GM23338 (cell line): Measurements from ENCODE around the gene TUBA1C. TPM values are rescaled to one million over a fixed set of nuclear protein-coding genes. Genes with fewer than 3 reads are reported as not detected.

Source experiments
- ATAC-seq: fragments of 200-7000 bp; cut with Tn5 transposase; 3 replicates; pipeline ENCODE4 v1.9.1; 2020
- DNase-seq: peaks from one replicate; pipeline ENCODE4 v3.0.0-alpha.2; 2015; ENCODE audit warnings: low spot score
- H2AFZ ChIP-seq: fragments of 200-600 bp; sonication (generic); 2 replicates; pipeline ENCODE4 v1.8.0; 2016; ENCODE audit warnings: antibody characterized with exemption, mild to moderate bottlenecking, moderate library complexity
- H3F3A ChIP-seq: fragments of 200-600 bp; sonication (generic); replicated peaks from 2 replicates; pipeline ENCODE4 v1.8.0; 2017; ENCODE audit warnings: antibody characterized with exemption, mixed run types, low read depth
- H3K27ac ChIP-seq: fragments of 200-600 bp; sonication (generic); 2 replicates; pipeline ENCODE4 v1.6.1; 2016; ENCODE audit warnings: low read depth
- H3K27me3 ChIP-seq: fragments of 200-600 bp; sonication (generic); 2 replicates; pipeline ENCODE4 v1.8.0; 2016; ENCODE audit warnings: mild to moderate bottlenecking, mixed run types, moderate library complexity; ENCODE audit not compliant: insufficient read depth
- H3K36me3 ChIP-seq: fragments of 200-600 bp; sonication (generic); 2 replicates; pipeline ENCODE4 v1.8.0; 2016; ENCODE audit warnings: mild to moderate bottlenecking; ENCODE audit not compliant: insufficient read depth
- H3K4me1 ChIP-seq: fragments of 200-600 bp; sonication (generic); 2 replicates; pipeline ENCODE4 v1.8.0; 2016; ENCODE audit warnings: mild to moderate bottlenecking, moderate library complexity; ENCODE audit not compliant: insufficient read depth
- H3K4me2 ChIP-seq: fragments of 200-600 bp; sonication (generic); 2 replicates; pipeline ENCODE4 v1.7.1; 2017; ENCODE audit warnings: mixed run types
- H3K4me3 ChIP-seq: fragments of 200-600 bp; sonication (generic); 2 replicates; pipeline ENCODE4 v1.6.1; 2016; ENCODE audit warnings: mixed run types
- H3K79me2 ChIP-seq: fragments of 200-600 bp; sonication (generic); replicated peaks from 2 replicates; pipeline ENCODE4 v1.8.0; 2017; ENCODE audit warnings: mild to moderate bottlenecking; ENCODE audit not compliant: insufficient read depth
- H3K9me2 ChIP-seq: fragments of 200-600 bp; sonication (generic); 2 replicates; pipeline ENCODE4 v1.8.0; 2017; ENCODE audit not compliant: insufficient read depth
- H4K20me1 ChIP-seq: fragments of 200-600 bp; sonication (generic); replicated peaks from 2 replicates; pipeline ENCODE4 v1.8.0; 2017; ENCODE audit warnings: mild to moderate bottlenecking; ENCODE audit not compliant: insufficient read depth
- H3K27ac Mint-ChIP-seq: 2 replicates; pipeline ENCODE4 v1.8.0; 2020; ENCODE audit warnings: inconsistent platforms, mild to moderate bottlenecking, moderate library complexity, mixed read lengths
- H3K27me3 Mint-ChIP-seq: 3 replicates; pipeline ENCODE4 v1.8.0; 2022; ENCODE audit warnings: low read depth, mild to moderate bottlenecking, moderate library complexity, mixed read lengths, inconsistent platforms; ENCODE audit not compliant: insufficient read depth, poor library complexity
- H3K36me3 Mint-ChIP-seq: 3 replicates; pipeline ENCODE4 v1.8.0; 2021; ENCODE audit warnings: low read depth, mild to moderate bottlenecking, inconsistent platforms, moderate library complexity, mixed read lengths
- H3K4me1 Mint-ChIP-seq: 3 replicates; pipeline ENCODE4 v1.8.0; 2020; ENCODE audit warnings: mild to moderate bottlenecking, inconsistent platforms, mixed read lengths
- H3K4me3 Mint-ChIP-seq: 3 replicates; pipeline ENCODE4 v1.8.0; 2021; ENCODE audit warnings: moderate library complexity, mild to moderate bottlenecking, inconsistent platforms, mixed read lengths
- H3K9me3 Mint-ChIP-seq: 3 replicates; pipeline ENCODE4 v1.8.0; 2020; ENCODE audit warnings: moderate library complexity, mild to moderate bottlenecking, inconsistent platforms, mixed read lengths
- CREB1 ChIP-seq: fragments of 250-450 bp; sonication (Bioruptor Pico); IDR thresholded peaks from 2 replicates; pipeline ENCODE4 v1.5.0; 2020; ENCODE audit warnings: low read depth, mild to moderate bottlenecking, moderate library complexity
- EZH2 ChIP-seq: fragments of 200-600 bp; sonication (generic); IDR thresholded peaks from one replicate; pipeline ENCODE4 v1.8.0; 2017; ENCODE audit warnings: antibody characterized with exemption, mild to moderate bottlenecking, low read depth; ENCODE audit not compliant: unreplicated experiment
- EZH2phosphoT487 ChIP-seq: fragments of 200-600 bp; sonication (generic); IDR thresholded peaks from one replicate; pipeline ENCODE4 v1.8.1; 2018; ENCODE audit warnings: antibody characterized with exemption; ENCODE audit not compliant: unreplicated experiment
- JUNB ChIP-seq: IDR thresholded peaks from one replicate; pipeline ENCODE4 v1.6.1; 2016; ENCODE audit warnings: antibody characterized with exemption; ENCODE audit not compliant: unreplicated experiment
- ZNF331 ChIP-seq: fragments of 250-450 bp; sonication (Bioruptor Pico); IDR thresholded peaks from 2 replicates; pipeline ENCODE4 v1.5.0; 2020; ENCODE audit warnings: low read depth, mild to moderate bottlenecking, moderate library complexity
- polyA plus RNA-seq: library from polyadenylated mRNA; unstranded; fragments of >200 nt; fragmentation: Nextera tagmentation; extraction: Ambion mirVana; gene quantifications from 2 replicates; pipeline ENCODE4 v1.2.1, GENCODE V29; 2016
- total RNA-seq: library from RNA; depleted of rRNA; stranded (reverse); fragments of >200 nt; shearing (Covaris generic); gene quantifications from 2 replicates; pipeline ENCODE4 v1.2.3, GENCODE V29; 2014
- TF ChIP-seq, protein P1 (sequence below), 2 experiments: fragments of 200-600 bp in 1 of 2; sonication (generic) in 1 of 2; conservative IDR thresholded peaks; 2 replicates each; pipeline versions ENCODE4 v1.5.1 to v1.6.1; 2016 to 2017; ENCODE audit warnings: antibody characterized with exemption in 2 of 2, low read depth in 2 of 2, mild to moderate bottlenecking in 2 of 2, moderate library complexity in 1 of 2

The TUBA1C gene
- total and polyA plus RNA-seq, 2 experiments from 2014 or later, result 191 to 728 TPM

DNA sequence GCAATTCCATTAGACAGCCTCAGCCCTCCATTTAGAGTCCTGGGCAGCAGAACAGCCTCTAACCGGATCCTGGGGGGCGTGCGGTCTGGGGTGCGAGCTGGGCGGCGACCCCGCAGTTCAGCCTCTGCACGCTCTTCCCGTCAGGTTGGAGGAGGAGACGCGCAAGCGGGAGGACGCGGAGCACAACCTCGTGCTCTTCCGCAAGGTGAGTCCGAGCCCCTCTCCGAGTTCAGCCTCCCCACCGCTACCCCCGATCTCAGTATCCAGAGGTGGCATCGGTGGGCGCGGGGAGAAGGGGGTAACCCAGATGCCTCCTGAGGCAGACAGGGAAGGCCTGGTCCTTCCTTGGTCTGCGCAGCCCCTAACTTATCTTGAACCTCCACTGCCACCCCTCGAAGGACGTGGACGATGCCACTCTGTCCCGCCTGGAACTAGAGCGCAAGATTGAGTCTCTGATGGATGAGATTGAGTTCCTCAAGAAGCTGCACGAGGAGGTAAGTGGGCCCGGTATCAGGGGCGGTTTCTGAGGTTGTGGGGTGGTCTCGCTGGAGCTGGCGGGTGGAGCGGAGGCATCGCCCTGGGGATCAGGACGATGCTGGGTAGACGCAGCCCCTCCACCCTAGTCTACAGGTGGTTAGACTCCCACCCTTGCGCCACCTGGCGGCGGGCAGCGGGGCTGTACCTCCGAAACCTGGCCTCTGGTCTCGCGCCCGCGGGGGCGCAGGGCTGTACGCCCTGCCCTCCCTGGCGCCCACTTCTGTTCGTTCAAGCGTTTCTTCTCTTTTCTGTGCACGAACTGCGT lies 31.4 kb downstream of the TUBA1C start:
- Histone ChIP-seq H4K20me1 (no peaks in the 10 kb centered on the region), H3K4me3 (peak overlapping the region; percentile 68), H3K4me1 (peaks cover 25% of the 10 kb centered on the region), H3F3A (peaks cover 9% of the 10 kb centered on the region; the same call in 1 of the 2 replicates), H3K4me2 (peak overlapping the region; percentile 87), H3K27ac (no peak overlapping the region), H3K79me2 (no peaks in the 10 kb centered on the region), H3K36me3 (no peaks in the 10 kb centered on the region), H3K27me3 (peaks cover 84% of the 10 kb centered on the region), H2AFZ (peak overlapping the region; percentile 99; the same call in 1 of the 2 replicates), H3K9me2 (no peaks in the 10 kb centered on the region)
- Mint-ChIP-seq H3K9me3 (no peaks in the 10 kb centered on the region), H3K36me3 (no peaks in the 10 kb centered on the region; the same call in 2 of the 3 replicates), H3K27me3 (peaks cover 79% of the 10 kb centered on the region), H3K4me3 (peak overlapping the region; percentile 62), H3K27ac (no peak overlapping the region), H3K4me1 (peaks cover 22% of the 10 kb centered on the region; the same call in 2 of the 3 replicates)
- TF ChIP-seq EZH2 (peak; percentile 80), CREB1 (CRISPR knock-in tag) (peak; percentile 28; the same call in 1 of the 2 replicates), ZNF331 (no peak)
- TF ChIP-seq, protein P1, sequence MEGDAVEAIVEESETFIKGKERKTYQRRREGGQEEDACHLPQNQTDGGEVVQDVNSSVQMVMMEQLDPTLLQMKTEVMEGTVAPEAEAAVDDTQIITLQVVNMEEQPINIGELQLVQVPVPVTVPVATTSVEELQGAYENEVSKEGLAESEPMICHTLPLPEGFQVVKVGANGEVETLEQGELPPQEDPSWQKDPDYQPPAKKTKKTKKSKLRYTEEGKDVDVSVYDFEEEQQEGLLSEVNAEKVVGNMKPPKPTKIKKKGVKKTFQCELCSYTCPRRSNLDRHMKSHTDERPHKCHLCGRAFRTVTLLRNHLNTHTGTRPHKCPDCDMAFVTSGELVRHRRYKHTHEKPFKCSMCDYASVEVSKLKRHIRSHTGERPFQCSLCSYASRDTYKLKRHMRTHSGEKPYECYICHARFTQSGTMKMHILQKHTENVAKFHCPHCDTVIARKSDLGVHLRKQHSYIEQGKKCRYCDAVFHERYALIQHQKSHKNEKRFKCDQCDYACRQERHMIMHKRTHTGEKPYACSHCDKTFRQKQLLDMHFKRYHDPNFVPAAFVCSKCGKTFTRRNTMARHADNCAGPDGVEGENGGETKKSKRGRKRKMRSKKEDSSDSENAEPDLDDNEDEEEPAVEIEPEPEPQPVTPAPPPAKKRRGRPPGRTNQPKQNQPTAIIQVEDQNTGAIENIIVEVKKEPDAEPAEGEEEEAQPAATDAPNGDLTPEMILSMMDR (conservative IDR thresholded peaks at IDR 0.05; ENCODE audit: low read depth in 2 of 2), result peak; percentile 79 to 80
- DNase-seq, result peak; percentile 78
- ATAC-seq, result peak; percentile 71

DNA sequence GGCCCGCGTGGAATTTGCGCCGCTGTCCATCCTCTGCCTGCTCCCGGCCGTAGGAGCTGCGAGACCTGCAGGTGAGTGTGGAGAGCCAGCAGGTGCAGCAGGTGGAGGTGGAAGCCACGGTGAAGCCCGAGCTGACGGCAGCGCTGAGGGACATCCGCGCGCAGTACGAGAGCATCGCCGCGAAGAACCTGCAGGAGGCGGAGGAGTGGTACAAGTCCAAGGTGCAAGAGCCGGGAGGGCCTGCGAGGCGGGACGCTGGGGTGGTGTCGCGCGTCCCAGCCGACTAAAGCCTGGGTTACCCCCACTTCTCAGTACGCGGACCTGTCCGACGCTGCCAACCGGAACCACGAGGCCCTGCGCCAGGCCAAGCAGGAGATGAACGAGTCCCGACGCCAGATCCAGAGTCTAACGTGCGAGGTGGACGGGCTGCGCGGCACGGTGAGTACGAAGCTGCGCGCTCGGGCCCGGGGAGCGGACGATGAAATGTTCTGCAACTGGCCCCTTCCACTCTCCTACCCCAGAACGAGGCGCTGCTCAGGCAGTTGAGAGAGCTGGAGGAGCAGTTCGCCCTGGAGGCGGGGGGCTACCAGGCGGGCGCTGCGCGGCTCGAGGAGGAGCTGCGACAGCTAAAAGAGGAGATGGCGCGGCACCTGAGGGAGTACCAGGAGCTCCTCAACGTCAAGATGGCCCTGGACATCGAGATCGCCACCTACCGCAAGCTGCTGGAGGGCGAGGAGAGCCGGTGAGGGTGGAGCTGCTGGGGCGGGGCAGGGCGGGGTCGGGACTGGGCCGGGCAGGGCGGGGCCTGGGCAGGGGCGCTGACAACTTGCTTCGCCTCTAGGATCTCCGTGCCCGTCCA lies 32.2 kb downstream of the TUBA1C start:
- H4K20me1 ChIP-seq, result no peaks in the 10 kb centered on the region
- peak; percentile 84 for DNase-seq
- no peaks in the 10 kb centered on the region for H3K79me2 ChIP-seq
- peaks cover 22% of the 10 kb centered on the region; the same call in 2 of the 3 replicates for H3K4me1 Mint-ChIP-seq
- peaks cover 76% of the 10 kb centered on the region for H3K27me3 ChIP-seq
- peaks cover 9% of the 10 kb centered on the region; the same call in 1 of the 2 replicates for H3F3A ChIP-seq
- no peaks in the 10 kb centered on the region for H3K36me3 ChIP-seq
- peak overlapping the region; percentile 87 for H3K4me2 ChIP-seq
- TF ChIP-seq, protein P1 (conservative IDR thresholded peaks at IDR 0.05; ENCODE audit: low read depth in 2 of 2), result peak; percentile 44 to 51
- no peak for TF ChIP-seq JUNB
- TF ChIP-seq EZH2, result peak; percentile 74
- TF ChIP-seq EZH2phosphoT487, result peak; percentile 42
- H3K9me2 ChIP-seq, result no peaks in the 10 kb centered on the region
- peaks cover 25% of the 10 kb centered on the region for H3K4me1 ChIP-seq
- H3K27ac ChIP-seq, result no peak overlapping the region
- H3K36me3 Mint-ChIP-seq, result no peaks in the 10 kb centered on the region; the same call in 2 of the 3 replicates
- ATAC-seq, result peak; percentile 56
- peak overlapping the region; percentile 68 for H3K4me3 ChIP-seq
- peak overlapping the region; percentile 63 for H3K4me3 Mint-ChIP-seq
- no peak overlapping the region for H3K27ac Mint-ChIP-seq
- no peaks in the 10 kb centered on the region for H3K9me3 Mint-ChIP-seq
- peak overlapping the region; percentile 99 for H2AFZ ChIP-seq
- H3K27me3 Mint-ChIP-seq, result peaks cover 73% of the 10 kb centered on the region
